ENCODE data around the gene SUPT6H.
"Not testable (repeated sequence)": the region's sequence is repeated elsewhere in the genome, so short reads cannot be mapped to it uniquely, and the experiment has no call there.

The SUPT6H gene

GRCh38 chr17:28646039-28646754 lies 15.8 kb upstream of the SUPT6H start:
- no peak for DNase-seq (ENCODE audit: low read depth, low spot score)
- in situ Hi-C loops (cut with HindIII; ENCODE audit: low sequenced_read_pairs), result no loop called here
- TF ChIP-seq CTCF (IDR thresholded peaks at IDR 0.05; ENCODE audit: low read depth, low read length), result no peak
- H3K4me3 ChIP-seq (ENCODE audit: low read depth, low read length), result no peak overlapping the region

GRCh38 chr17:28648698-28649097 lies 13.3 kb upstream of the SUPT6H start:
- H3K4me3 ChIP-seq (ENCODE audit: low read depth, low read length), result no peak overlapping the region
- no peak for DNase-seq (ENCODE audit: low read depth, low spot score)
- no peak for TF ChIP-seq CTCF (IDR thresholded peaks at IDR 0.05; ENCODE audit: low read depth, low read length)
- in situ Hi-C loops (cut with HindIII; ENCODE audit: low sequenced_read_pairs), result no loop called here

- no peak overlapping the region for H3K4me3 ChIP-seq (ENCODE audit: low read depth, low read length)
- DNase-seq (ENCODE audit: low read depth, low spot score), result no peak
- in situ Hi-C loops (cut with HindIII; ENCODE audit: low sequenced_read_pairs), result no loop called here
- TF ChIP-seq CTCF (IDR thresholded peaks at IDR 0.05; ENCODE audit: low read depth, low read length), result no peak
Observed at GRCh38 chr17:28655160-28655559, 6.8 kb upstream of the SUPT6H start.

GRCh38 chr17:28657756-28658155 lies 4.2 kb upstream of the SUPT6H start:
- no peak for TF ChIP-seq CTCF (IDR thresholded peaks at IDR 0.05; ENCODE audit: low read depth, low read length)
- H3K4me3 ChIP-seq (ENCODE audit: low read depth, low read length), result no peak overlapping the region
- in situ Hi-C loops (cut with HindIII; ENCODE audit: low sequenced_read_pairs), result no loop called here
- DNase-seq (ENCODE audit: low read depth, low spot score), result peak; percentile 19

- H3K4me3 ChIP-seq (ENCODE audit: low read depth, low read length); in situ Hi-C loops (cut with HindIII; ENCODE audit: low sequenced_read_pairs); DNase-seq (ENCODE audit: low read depth, low spot score): not testable (repeated sequence)
Observed at GRCh38 chr17:28658342-28658741, 3.7 kb upstream of the SUPT6H start.

GRCh38 chr17:28658766-28659496 lies 3.1 kb upstream of the SUPT6H start:
- in situ Hi-C loops (cut with HindIII; ENCODE audit: low sequenced_read_pairs); H3K4me3 ChIP-seq (ENCODE audit: low read depth, low read length); DNase-seq (ENCODE audit: low read depth, low spot score): not testable (repeated sequence)

- in situ Hi-C loops (cut with HindIII; ENCODE audit: low sequenced_read_pairs); DNase-seq (ENCODE audit: low read depth, low spot score); H3K4me3 ChIP-seq (ENCODE audit: low read depth, low read length): not testable (repeated sequence)
Observed at GRCh38 chr17:28659497-28659881, 2.5 kb upstream of the SUPT6H start.

- no peak for DNase-seq (ENCODE audit: low read depth, low spot score)
- no peak for TF ChIP-seq CTCF (IDR thresholded peaks at IDR 0.05; ENCODE audit: low read depth, low read length)
- in situ Hi-C loops (cut with HindIII; ENCODE audit: low sequenced_read_pairs), result no loop called here
- H3K4me3 ChIP-seq (ENCODE audit: low read depth, low read length), result peak overlapping the region; percentile 97
Observed at GRCh38 chr17:28662527-28662829, 473 bp downstream of the SUPT6H start.

Measured in astrocyte of the spinal cord (primary cell).